Muscle layer of colon (tissue), 2 donors: ENCODE data around the gene APBB1IP.
"Not testable (repeated sequence)": the region's sequence is repeated elsewhere in the genome, so short reads cannot be mapped to it uniquely, and the experiment has no call there.

ENCODE experiments used
- H3K27ac ChIP-seq: one replicate; pipeline ENCODE4 v1.7.0; 2013; ENCODE audit warnings: low read depth, mild to moderate bottlenecking, low read length, moderate library complexity
- H3K27me3 ChIP-seq, 2 donors: one replicate each; pipeline ENCODE4 v1.7.0; 2013; ENCODE audit warnings: low read length in 2 of 2, mild to moderate bottlenecking in 2 of 2; ENCODE audit not compliant: insufficient read depth in 2 of 2, control insufficient read depth in 1 of 2
- H3K36me3 ChIP-seq: one replicate; pipeline ENCODE4 v1.7.0; 2013; ENCODE audit warnings: mild to moderate bottlenecking, low read length; ENCODE audit not compliant: insufficient read depth
- H3K4me1 ChIP-seq: one replicate; pipeline ENCODE4 v1.7.0; 2013; ENCODE audit warnings: mild to moderate bottlenecking, low read length; ENCODE audit not compliant: insufficient read depth
- H3K4me3 ChIP-seq, 2 donors: one replicate each; pipeline ENCODE4 v1.7.0; 2013; ENCODE audit warnings: low read length in 2 of 2, low read depth in 1 of 2, mild to moderate bottlenecking in 1 of 2, moderate library complexity in 1 of 2
- H3K9ac ChIP-seq: one replicate; pipeline ENCODE4 v1.7.0; 2013; ENCODE audit warnings: low read length
- H3K9me3 ChIP-seq: one replicate; pipeline ENCODE4 v1.7.0; 2013; ENCODE audit warnings: mild to moderate bottlenecking, low read length
- donor health status: abdominal sarcoma.
- donor health status: Adenocarcinoma of cecum.

Gene APBB1IP

GRCh38 chr10:26466531-26466930, 28.4 kb downstream of the APBB1IP start:
- not testable (repeated sequence) for H3K9ac ChIP-seq, H3K27me3 ChIP-seq, H3K36me3 ChIP-seq, H3K9me3 ChIP-seq, H3K27ac ChIP-seq, H3K4me1 ChIP-seq, H3K4me3 ChIP-seq

GRCh38 chr10:26467639-26468038, 29.5 kb downstream of the APBB1IP start:
- Histone ChIP-seq H3K36me3 (no peaks in the 10 kb centered on the region), H3K4me1 (no peaks in the 10 kb centered on the region), H3K27me3 (no peaks in the 10 kb centered on the region), H3K27ac (no peak overlapping the region), H3K9ac (no peak overlapping the region), H3K4me3 (no peak overlapping the region), H3K9me3 (no peaks in the 10 kb centered on the region)

GRCh38 chr10:26468291-26468690, 30.1 kb downstream of the APBB1IP start:
- Histone ChIP-seq H3K9ac (no peak overlapping the region), H3K36me3 (no peaks in the 10 kb centered on the region), H3K4me1 (no peaks in the 10 kb centered on the region), H3K27me3 (no peaks in the 10 kb centered on the region), H3K9me3 (no peaks in the 10 kb centered on the region), H3K4me3 (no peak overlapping the region), H3K27ac (no peak overlapping the region)

GRCh38 chr10:26468700-26469099, 30.6 kb downstream of the APBB1IP start:
- Histone ChIP-seq H3K36me3 (no peaks in the 10 kb centered on the region), H3K4me1 (no peaks in the 10 kb centered on the region), H3K27ac (no peak overlapping the region), H3K27me3 (no peaks in the 10 kb centered on the region), H3K9me3 (no peaks in the 10 kb centered on the region), H3K9ac (no peak overlapping the region), H3K4me3 (no peak overlapping the region)

- Histone ChIP-seq H3K27me3 (no peaks in the 10 kb centered on the region), H3K27ac (no peak overlapping the region), H3K9ac (no peak overlapping the region), H3K36me3 (no peaks in the 10 kb centered on the region), H3K9me3 (no peaks in the 10 kb centered on the region), H3K4me3 (no peak overlapping the region), H3K4me1 (no peaks in the 10 kb centered on the region)
Observed at GRCh38 chr10:26472492-26472778, 34.3 kb downstream of the APBB1IP start.

GRCh38 chr10:26474026-26474425, 35.9 kb downstream of the APBB1IP start:
- Histone ChIP-seq H3K36me3 (no peaks in the 10 kb centered on the region), H3K9me3 (no peaks in the 10 kb centered on the region), H3K4me1 (no peaks in the 10 kb centered on the region), H3K27ac (no peak overlapping the region), H3K27me3 (no peaks in the 10 kb centered on the region), H3K9ac (no peak overlapping the region), H3K4me3 (no peak overlapping the region)

- H3K4me3 ChIP-seq, H3K9ac ChIP-seq, H3K36me3 ChIP-seq, H3K9me3 ChIP-seq, H3K4me1 ChIP-seq, H3K27me3 ChIP-seq, H3K27ac ChIP-seq: not testable (repeated sequence)
Observed at GRCh38 chr10:26474845-26475244, 36.7 kb downstream of the APBB1IP start.

- H3K4me3 ChIP-seq, result no peak overlapping the region
- H3K27me3 ChIP-seq, result no peaks in the 10 kb centered on the region
- no peaks in the 10 kb centered on the region for H3K9me3 ChIP-seq
- no peaks in the 10 kb centered on the region for H3K36me3 ChIP-seq
- no peak overlapping the region for H3K9ac ChIP-seq
- no peaks in the 10 kb centered on the region for H3K4me1 ChIP-seq
- H3K27ac ChIP-seq, result no peak overlapping the region
Observed at GRCh38 chr10:26475386-26475785, 37.2 kb downstream of the APBB1IP start.

GRCh38 chr10:26477501-26477900, 39.4 kb downstream of the APBB1IP start:
- Histone ChIP-seq H3K4me1 (no peaks in the 10 kb centered on the region), H3K4me3 (no peak overlapping the region), H3K27ac (no peak overlapping the region), H3K36me3 (no peaks in the 10 kb centered on the region), H3K27me3 (no peaks in the 10 kb centered on the region), H3K9ac (no peak overlapping the region), H3K9me3 (no peaks in the 10 kb centered on the region)

GRCh38 chr10:26478061-26478460, 39.9 kb downstream of the APBB1IP start:
- Histone ChIP-seq H3K4me1 (no peaks in the 10 kb centered on the region), H3K9ac (no peak overlapping the region), H3K36me3 (no peaks in the 10 kb centered on the region), H3K27me3 (no peaks in the 10 kb centered on the region), H3K4me3 (no peak overlapping the region), H3K9me3 (no peaks in the 10 kb centered on the region), H3K27ac (no peak overlapping the region)

- Histone ChIP-seq H3K36me3 (no peaks in the 10 kb centered on the region), H3K4me1 (no peaks in the 10 kb centered on the region), H3K9ac (no peak overlapping the region), H3K27me3 (no peaks in the 10 kb centered on the region), H3K9me3 (no peaks in the 10 kb centered on the region), H3K4me3 (no peak overlapping the region), H3K27ac (no peak overlapping the region)
Observed at GRCh38 chr10:26479766-26480492, 41.8 kb downstream of the APBB1IP start.

GRCh38 chr10:26481315-26481692, 43.2 kb downstream of the APBB1IP start:
- H3K9ac ChIP-seq, result no peak overlapping the region
- no peaks in the 10 kb centered on the region for H3K36me3 ChIP-seq
- no peaks in the 10 kb centered on the region for H3K9me3 ChIP-seq
- no peak overlapping the region for H3K27ac ChIP-seq
- H3K4me3 ChIP-seq, result no peak overlapping the region
- peaks cover 3% of the 10 kb centered on the region for H3K4me1 ChIP-seq
- no peaks in the 10 kb centered on the region for H3K27me3 ChIP-seq
